Endothelial cell of umbilical vein (primary cell): ENCODE results near the gene PLBD2.

Experiments
- EZH2 ChIP-seq: IDR thresholded peaks from 2 replicates; pipeline ENCODE4 v1.6.1; 2012; ENCODE audit warnings: borderline replicate concordance, low read depth, mild to moderate bottlenecking, moderate library complexity, low read length, inconsistent platforms; ENCODE audit not compliant: severe bottlenecking
- GATA2 ChIP-seq: IDR thresholded peaks from 2 replicates; pipeline ENCODE4 v1.7.0; 2011; ENCODE audit warnings: low read depth, mild to moderate bottlenecking, moderate library complexity, mixed read lengths, low read length; ENCODE audit not compliant: insufficient read length, insufficient read depth
- JUN ChIP-seq: IDR thresholded peaks from 2 replicates; pipeline ENCODE4 v1.6.1; 2011; ENCODE audit warnings: borderline replicate concordance, low read depth; ENCODE audit not compliant: insufficient read length, insufficient read depth
- MYC ChIP-seq: IDR thresholded peaks from one replicate; pipeline ENCODE4 v1.6.1; 2011; ENCODE audit warnings: mild to moderate bottlenecking, low read depth, low read length
- POLR2A ChIP-seq: IDR thresholded peaks from 2 replicates; pipeline ENCODE4 v1.6.1; 2012; ENCODE audit warnings: low read depth, mild to moderate bottlenecking, control low read depth, low read length
- POLR2AphosphoS5 ChIP-seq: IDR thresholded peaks from 2 replicates; pipeline ENCODE4 v1.6.1; 2012; ENCODE audit warnings: low read depth, mild to moderate bottlenecking, control low read depth, low read length, moderate library complexity; ENCODE audit not compliant: insufficient read depth
- TF ChIP-seq, protein P1 (sequence below), 2 donors: IDR thresholded peaks; 1 replicate in 1 of 2; 2 replicates in 1 of 2; pipeline ENCODE4 v1.5.1; 2011; ENCODE audit warnings: low read length in 2 of 2, mild to moderate bottlenecking in 2 of 2, moderate library complexity in 2 of 2, control low read depth in 1 of 2, inconsistent platforms in 1 of 2, low read depth in 1 of 2; ENCODE audit not compliant: insufficient read depth in 1 of 2; ENCODE audit errors: extremely low read depth in 1 of 2
- TF ChIP-seq, protein P2 (sequence below): IDR thresholded peaks from 2 replicates; pipeline ENCODE4 v1.6.1; 2011; ENCODE audit not compliant: insufficient read depth, insufficient read length

DNA sequence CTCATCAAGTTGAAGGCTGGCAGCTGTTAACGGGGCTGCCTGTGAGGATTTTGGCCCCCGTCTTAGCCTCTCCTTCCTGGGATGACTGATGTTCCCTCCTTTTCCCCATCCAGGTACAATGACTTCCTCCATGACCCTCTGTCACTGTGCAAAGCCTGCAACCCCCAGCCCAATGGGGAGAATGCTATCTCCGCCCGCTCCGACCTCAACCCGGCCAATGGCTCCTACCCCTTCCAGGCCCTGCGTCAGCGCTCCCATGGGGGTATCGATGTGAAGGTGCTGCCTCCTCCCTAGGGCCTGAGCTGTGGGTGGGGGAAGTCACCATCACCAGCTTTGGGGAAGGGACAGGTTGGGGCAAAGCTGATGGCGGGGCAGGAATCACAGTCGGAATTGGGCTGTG is 29.2 kb downstream of the PLBD2 start:
- TF ChIP-seq, protein P1, sequence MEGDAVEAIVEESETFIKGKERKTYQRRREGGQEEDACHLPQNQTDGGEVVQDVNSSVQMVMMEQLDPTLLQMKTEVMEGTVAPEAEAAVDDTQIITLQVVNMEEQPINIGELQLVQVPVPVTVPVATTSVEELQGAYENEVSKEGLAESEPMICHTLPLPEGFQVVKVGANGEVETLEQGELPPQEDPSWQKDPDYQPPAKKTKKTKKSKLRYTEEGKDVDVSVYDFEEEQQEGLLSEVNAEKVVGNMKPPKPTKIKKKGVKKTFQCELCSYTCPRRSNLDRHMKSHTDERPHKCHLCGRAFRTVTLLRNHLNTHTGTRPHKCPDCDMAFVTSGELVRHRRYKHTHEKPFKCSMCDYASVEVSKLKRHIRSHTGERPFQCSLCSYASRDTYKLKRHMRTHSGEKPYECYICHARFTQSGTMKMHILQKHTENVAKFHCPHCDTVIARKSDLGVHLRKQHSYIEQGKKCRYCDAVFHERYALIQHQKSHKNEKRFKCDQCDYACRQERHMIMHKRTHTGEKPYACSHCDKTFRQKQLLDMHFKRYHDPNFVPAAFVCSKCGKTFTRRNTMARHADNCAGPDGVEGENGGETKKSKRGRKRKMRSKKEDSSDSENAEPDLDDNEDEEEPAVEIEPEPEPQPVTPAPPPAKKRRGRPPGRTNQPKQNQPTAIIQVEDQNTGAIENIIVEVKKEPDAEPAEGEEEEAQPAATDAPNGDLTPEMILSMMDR (IDR thresholded peaks at IDR 0.05; ENCODE audit: extremely low read depth in 1 of 2, insufficient read depth in 1 of 2, low read depth in 1 of 2, low read length in 2 of 2) = no peak
- TF ChIP-seq POLR2A (no peak), EZH2 (no peak), POLR2AphosphoS5 (no peak), GATA2 (no peak), JUN (no peak), MYC (no peak)
- TF ChIP-seq, protein P2, sequence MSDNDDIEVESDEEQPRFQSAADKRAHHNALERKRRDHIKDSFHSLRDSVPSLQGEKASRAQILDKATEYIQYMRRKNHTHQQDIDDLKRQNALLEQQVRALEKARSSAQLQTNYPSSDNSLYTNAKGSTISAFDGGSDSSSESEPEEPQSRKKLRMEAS = no peak
